ENCODE results near the gene SH3RF3.
"Not testable (repeated sequence)": the region's sequence is repeated elsewhere in the genome, so short reads cannot be mapped to it uniquely, and the experiment has no call there.

Gene SH3RF3

GRCh38 chr2:109128616-109129355 lies at the start of gene SH3RF3:
Gene SH3RF3, plus strand, starts transcription at chr2:109129205.
- no peak for DNase-seq

GRCh38 chr2:109079590-109079989 lies 49.4 kb upstream of the SH3RF3 start:
- DNase-seq: no peak

GRCh38 chr2:109080109-109080508 lies 48.9 kb upstream of the SH3RF3 start:
- no peak for DNase-seq

- DNase-seq: no peak
Observed at GRCh38 chr2:109080757-109081156, 48.2 kb upstream of the SH3RF3 start.

- no peak for DNase-seq
Observed at GRCh38 chr2:109081374-109081773, 47.6 kb upstream of the SH3RF3 start.

- DNase-seq: no peak
Observed at GRCh38 chr2:109083771-109084170, 45.2 kb upstream of the SH3RF3 start.

GRCh38 chr2:109084341-109084740 lies 44.7 kb upstream of the SH3RF3 start:
- DNase-seq: no peak

GRCh38 chr2:109085912-109086742 lies 42.9 kb upstream of the SH3RF3 start:
- DNase-seq: no peak

- DNase-seq: no peak
Observed at GRCh38 chr2:109086743-109087020, 42.3 kb upstream of the SH3RF3 start.

- no peak for DNase-seq
Observed at GRCh38 chr2:109087055-109087663, 41.8 kb upstream of the SH3RF3 start.

- DNase-seq: no peak
Observed at GRCh38 chr2:109089602-109090300, 39.3 kb upstream of the SH3RF3 start.

GRCh38 chr2:109091526-109091925 lies 37.5 kb upstream of the SH3RF3 start:
- no peak for DNase-seq

GRCh38 chr2:109094144-109094543 lies 34.9 kb upstream of the SH3RF3 start:
- no peak for DNase-seq

- DNase-seq: no peak
Observed at GRCh38 chr2:109098251-109098920, 30.6 kb upstream of the SH3RF3 start.

- no peak for DNase-seq
Observed at GRCh38 chr2:109098921-109099273, 30.1 kb upstream of the SH3RF3 start.

GRCh38 chr2:109102588-109103233 lies 26.3 kb upstream of the SH3RF3 start:
- no peak for DNase-seq

- no peak for DNase-seq
Observed at GRCh38 chr2:109105113-109105512, 23.9 kb upstream of the SH3RF3 start.

GRCh38 chr2:109108740-109109139 lies 20.3 kb upstream of the SH3RF3 start:
- no peak for DNase-seq

GRCh38 chr2:109109342-109109741 lies 19.7 kb upstream of the SH3RF3 start:
- no peak for DNase-seq

GRCh38 chr2:109110170-109110569 lies 18.8 kb upstream of the SH3RF3 start:
- DNase-seq: no peak

- not testable (repeated sequence) for DNase-seq
Observed at GRCh38 chr2:109117181-109117580, 11.8 kb upstream of the SH3RF3 start.

GRCh38 chr2:109117780-109118179 lies 11.2 kb upstream of the SH3RF3 start:
- no peak for DNase-seq

Data from activated CD4-positive, alpha-beta T cell treated with anti-CD3 and anti-CD28 coated beads, Interleukin-10, Interleukin-2, amounts not matched to agents 100 ng/mL and 50 ng/mL, durations not matched to agents 16 hours and 8 hours (primary cell).